HG02938 (cell line): ENCODE measurements around the gene C16orf46.

Experiments
- ATAC-seq: cut with Tn5 transposase; IDR thresholded peaks from one replicate; pipeline ENCODE4 v1.9.1; 2021; ENCODE audit warnings: mild to moderate bottlenecking, moderate library complexity; ENCODE audit not compliant: unreplicated experiment

C16orf46 gene

DNA sequence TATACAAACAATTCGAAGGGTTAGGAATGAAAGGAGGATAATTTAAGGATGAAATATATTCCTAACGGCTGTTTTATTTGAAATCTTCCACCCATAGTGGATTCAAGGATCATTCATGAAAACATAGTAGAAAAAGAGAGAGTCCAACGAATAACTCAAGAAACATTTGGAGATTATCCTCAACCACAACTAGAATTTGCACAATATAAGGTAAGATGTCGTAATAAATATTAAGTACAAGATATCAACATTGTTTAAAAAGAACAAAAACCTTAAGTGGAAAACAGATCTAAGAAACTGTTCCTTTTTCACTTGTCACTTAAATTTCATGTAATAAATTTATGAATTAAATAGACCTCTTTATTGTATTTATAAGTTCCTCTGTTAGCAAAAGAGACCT lies 50.6 kb downstream of the C16orf46 start:
- ATAC-seq = no peak

DNA sequence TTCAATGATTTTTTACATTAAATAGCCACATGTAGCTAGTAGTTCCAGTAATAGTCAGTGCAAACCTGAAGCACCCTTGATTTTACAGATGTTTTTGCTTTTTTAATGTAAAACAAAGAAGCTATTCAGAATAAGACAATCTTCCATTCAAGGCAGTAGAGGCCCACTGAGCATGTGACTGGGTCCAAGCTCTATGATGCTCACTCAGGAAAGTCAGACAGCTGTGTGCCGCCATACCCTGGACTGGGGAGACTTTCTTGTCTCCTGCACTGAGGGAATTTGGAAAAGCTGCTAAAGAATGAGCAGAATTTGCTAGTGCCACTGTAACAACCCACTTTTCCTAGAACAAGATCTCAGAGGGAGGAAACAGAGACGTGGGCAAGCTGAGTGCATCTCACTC lies 58.5 kb downstream of the C16orf46 start:
- no peak for ATAC-seq

DNA sequence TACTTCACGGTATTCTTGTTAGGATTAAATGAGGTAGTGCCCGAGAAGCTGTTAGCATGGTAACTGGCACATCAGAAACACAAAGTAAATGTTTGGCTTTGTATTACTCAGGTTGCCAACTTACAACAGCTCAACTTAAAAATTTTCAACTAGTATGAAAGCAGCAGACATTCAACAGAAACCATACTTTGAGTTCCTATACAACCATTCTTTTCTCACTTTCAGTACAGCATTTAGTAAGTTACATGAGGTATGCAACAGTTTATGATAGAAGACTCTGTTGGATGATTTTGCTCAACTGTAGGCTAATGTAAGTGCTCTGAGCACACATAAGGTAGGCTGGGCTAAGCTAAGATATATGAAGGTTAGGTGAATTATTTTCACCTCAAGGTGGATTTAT lies 62.4 kb downstream of the C16orf46 start:
- no peak for ATAC-seq

DNA sequence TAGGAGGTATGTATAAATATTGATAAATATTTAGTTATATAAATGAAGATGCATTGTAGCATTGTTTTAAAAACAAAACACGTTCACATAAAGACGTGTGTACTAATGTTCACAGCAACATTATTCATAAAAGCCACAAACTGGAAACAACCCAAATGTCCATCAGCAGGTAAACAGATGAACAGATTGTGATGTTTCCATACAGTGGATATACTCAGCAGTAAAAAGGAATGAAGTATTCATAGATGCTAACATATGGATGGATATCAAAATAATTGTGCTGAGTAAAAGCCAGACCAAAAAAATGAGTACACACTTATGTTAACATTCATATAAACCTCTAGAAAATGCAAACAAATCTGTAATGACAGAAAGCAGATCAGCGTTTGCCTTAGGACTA lies 64.1 kb downstream of the C16orf46 start:
- no peak for ATAC-seq
